Renal pelvis (tissue), 12 donors: Measurements from ENCODE around the gene TWSG1. TPM values are rescaled to one million over a fixed set of nuclear protein-coding genes. Genes with fewer than 3 reads are reported as not detected.

ENCODE experiments used
- DNase-seq: peaks from one replicate; pipeline ENCODE4 v3.0.0-alpha.2; 2013
- long read RNA-seq, 16 experiments: transcript quantifications; one replicate each; lab custom pipeline, GENCODE V29; 2026
- polyA plus RNA-seq, 3 donors: library from polyadenylated mRNA; unstranded; fragments of 120-200 nt; gene quantifications; one replicate each; pipeline ENCODE4 v1.2.1, GENCODE V29; 2013; ENCODE audit not compliant: insufficient read length in 3 of 3

Gene TWSG1
- 10 to 100 TPM; 59.2 to 77.8 (median 67.0) TPM for polyA plus RNA-seq
- long read RNA-seq, donor 1, transcript TWSG1-202 (4 exons, 1,119 nt), result minor isoform, 18 of 71 reads
- long read RNA-seq, donor 1, transcript TWSG1-201 (5 exons, 3,756 nt), result major isoform, 23 of 71 reads
- long read RNA-seq, donor 1, partial matches to known transcripts, result 30 of 71 reads
- long read RNA-seq, donor 1, other reads (novel, unspliced or antisense), result 0 of 71 reads
- long read RNA-seq, donor 2, transcript TWSG1-201 (5 exons, 3,756 nt), result major isoform, 27 of 50 reads
- long read RNA-seq, donor 2, partial matches to known transcripts, result 20 of 50 reads
- long read RNA-seq, donor 2, other reads (novel, unspliced or antisense), result 0 of 50 reads
- long read RNA-seq, donor 3, transcript TWSG1-201 (5 exons, 3,756 nt), result major isoform, 38 of 75 reads
- long read RNA-seq, donor 3, transcript TWSG1-202 (4 exons, 1,119 nt), result minor isoform, 17 of 75 reads
- long read RNA-seq, donor 3, partial matches to known transcripts, result 20 of 75 reads
- long read RNA-seq, donor 3, other reads (novel, unspliced or antisense), result 0 of 75 reads
- long read RNA-seq, donor 4, transcript TWSG1-201 (5 exons, 3,756 nt), result major isoform, 29 of 49 reads
- long read RNA-seq, donor 4, partial matches to known transcripts, result 17 of 49 reads
- long read RNA-seq, donor 4, other reads (novel, unspliced or antisense), result 0 of 49 reads
- long read RNA-seq, donor 5, transcript TWSG1-202 (4 exons, 1,119 nt), result minor isoform, 14 of 65 reads
- long read RNA-seq, donor 5, transcript TWSG1-201 (5 exons, 3,756 nt), result major isoform, 18 of 65 reads
- long read RNA-seq, donor 5, partial matches to known transcripts, result 33 of 65 reads
- long read RNA-seq, donor 5, other reads (novel, unspliced or antisense), result 0 of 65 reads
- long read RNA-seq, donor 6, transcript TWSG1-202 (4 exons, 1,119 nt), result minor isoform, 10 of 61 reads
- long read RNA-seq, donor 6, transcript TWSG1-201 (5 exons, 3,756 nt), result major isoform, 32 of 61 reads
- long read RNA-seq, donor 6, partial matches to known transcripts, result 18 of 61 reads
- long read RNA-seq, donor 6, other reads (novel, unspliced or antisense), result 0 of 61 reads
- long read RNA-seq, donor 7, transcript TWSG1-201 (5 exons, 3,756 nt), result major isoform, 41 of 104 reads
- long read RNA-seq, donor 7, transcript TWSG1-202 (4 exons, 1,119 nt), result minor isoform, 34 of 104 reads
- long read RNA-seq, donor 7, partial matches to known transcripts, result 29 of 104 reads
- long read RNA-seq, donor 7, other reads (novel, unspliced or antisense), result 0 of 104 reads
- long read RNA-seq, donor 8, transcript TWSG1-202 (4 exons, 1,119 nt), result minor isoform, 7 of 65 reads
- long read RNA-seq, donor 8, transcript TWSG1-201 (5 exons, 3,756 nt), result major isoform, 30 of 65 reads
- long read RNA-seq, donor 8, partial matches to known transcripts, result 28 of 65 reads
- long read RNA-seq, donor 8, other reads (novel, unspliced or antisense), result 0 of 65 reads
- long read RNA-seq, donor 9, transcript TWSG1-201 (5 exons, 3,756 nt), result major isoform, 44 of 101 reads
- long read RNA-seq, donor 9, transcript TWSG1-202 (4 exons, 1,119 nt), result minor isoform, 12 of 101 reads
- long read RNA-seq, donor 9, partial matches to known transcripts, result 45 of 101 reads
- long read RNA-seq, donor 9, other reads (novel, unspliced or antisense), result 0 of 101 reads
- long read RNA-seq, donor 10, transcript TWSG1-201 (5 exons, 3,756 nt), result major isoform, 29 of 110 reads
- long read RNA-seq, donor 10, transcript TWSG1-202 (4 exons, 1,119 nt), result minor isoform, 25 of 110 reads
- long read RNA-seq, donor 10, partial matches to known transcripts, result 56 of 110 reads
- long read RNA-seq, donor 10, other reads (novel, unspliced or antisense), result 0 of 110 reads
- long read RNA-seq, donor 11, transcript TWSG1-202 (4 exons, 1,119 nt), result minor isoform, 19 of 101 reads
- long read RNA-seq, donor 11, transcript TWSG1-201 (5 exons, 3,756 nt), result major isoform, 26 of 101 reads
- long read RNA-seq, donor 11, partial matches to known transcripts, result 56 of 101 reads
- long read RNA-seq, donor 11, other reads (novel, unspliced or antisense), result 0 of 101 reads
- long read RNA-seq, donor 12, transcript TWSG1-201 (5 exons, 3,756 nt), result major isoform, 45 of 88 reads
- long read RNA-seq, donor 12, transcript TWSG1-202 (4 exons, 1,119 nt), result minor isoform, 12 of 88 reads
- long read RNA-seq, donor 12, partial matches to known transcripts, result 31 of 88 reads
- long read RNA-seq, donor 12, other reads (novel, unspliced or antisense), result 0 of 88 reads
- long read RNA-seq, donor 13, transcript TWSG1-202 (4 exons, 1,119 nt), result minor isoform, 9 of 53 reads
- long read RNA-seq, donor 13, transcript TWSG1-201 (5 exons, 3,756 nt), result major isoform, 19 of 53 reads
- long read RNA-seq, donor 13, partial matches to known transcripts, result 25 of 53 reads
- long read RNA-seq, donor 13, other reads (novel, unspliced or antisense), result 0 of 53 reads
- long read RNA-seq, donor 14, result 0 reads
- long read RNA-seq, donor 15, result 0 reads
- long read RNA-seq, donor 16, transcript TWSG1-201 (5 exons, 3,756 nt), result major isoform, 39 of 187 reads
- long read RNA-seq, donor 16, transcript TWSG1-202 (4 exons, 1,119 nt), result minor isoform, 17 of 187 reads
- long read RNA-seq, donor 16, partial matches to known transcripts, result 131 of 187 reads
- long read RNA-seq, donor 16, other reads (novel, unspliced or antisense), result 0 of 187 reads

GRCh38 chr18:9334329-9334972, at the start of gene TWSG1:
TWSG1 (plus strand) TSS chr18:9334773; CDS start chr18:9337230, 2,457 bp downstream.
- DNase-seq, result peak; percentile 95

- no peak for DNase-seq
These were observed 49.0 kb upstream of the TWSG1 start for GRCh38 chr18:9285604-9286003.

- DNase-seq, result no peak
These were observed 47.5 kb upstream of the TWSG1 start for GRCh38 chr18:9287036-9287435.

- no peak for DNase-seq
These were observed 44.9 kb upstream of the TWSG1 start for GRCh38 chr18:9289698-9290097.

GRCh38 chr18:9290156-9290555, 44.4 kb upstream of the TWSG1 start:
- no peak for DNase-seq

- DNase-seq, result no peak
These were observed 42.5 kb upstream of the TWSG1 start for GRCh38 chr18:9292047-9292446.

GRCh38 chr18:9293948-9294347, 40.6 kb upstream of the TWSG1 start:
- no peak for DNase-seq

GRCh38 chr18:9296233-9297006, 38.2 kb upstream of the TWSG1 start:
- no peak for DNase-seq

- DNase-seq, result no peak
These were observed 37.6 kb upstream of the TWSG1 start for GRCh38 chr18:9297007-9297393.

GRCh38 chr18:9304388-9305070, 30.0 kb upstream of the TWSG1 start:
- DNase-seq, result no peak

- DNase-seq, result no peak
These were observed 15.2 kb upstream of the TWSG1 start for GRCh38 chr18:9319333-9319732.

- peak; percentile 65 for DNase-seq
These were observed 13.5 kb upstream of the TWSG1 start for GRCh38 chr18:9321017-9321452.

GRCh38 chr18:9321736-9322135, 12.8 kb upstream of the TWSG1 start:
- DNase-seq, result no peak

GRCh38 chr18:9322744-9323143, 11.8 kb upstream of the TWSG1 start:
- DNase-seq, result no peak

GRCh38 chr18:9323750-9324445, 10.7 kb upstream of the TWSG1 start:
- no peak for DNase-seq

GRCh38 chr18:9325716-9326115, 8.9 kb upstream of the TWSG1 start:
- no peak for DNase-seq
